Measurements from ENCODE around the gene FOXO4.

Gene FOXO4

GRCh38 chrX:71067089-71067488 is 28.6 kb upstream of the FOXO4 start:
- no peak for TF ChIP-seq BHLHE40 (IDR thresholded peaks at IDR 0.05; ENCODE audit: borderline replicate concordance)
- no peak for TF ChIP-seq ARNT (IDR thresholded peaks at IDR 0.05)
- no peak for TF ChIP-seq CTBP1 (IDR thresholded peaks at IDR 0.05; ENCODE audit: borderline replicate concordance)
- TF ChIP-seq SP1 (IDR thresholded peaks at IDR 0.05) = no peak
- no peak for TF ChIP-seq L3MBTL2 (conservative IDR thresholded peaks at IDR 0.05)
- no peak for TF ChIP-seq FOXK2 (IDR thresholded peaks at IDR 0.05)
- no peak for TF ChIP-seq FOXA1 (IDR thresholded peaks at IDR 0.05)
- TF ChIP-seq ZNF384 (IDR thresholded peaks at IDR 0.05) = no peak
- TF ChIP-seq ELF4 (IDR thresholded peaks at IDR 0.05) = no peak
- no peak for TF ChIP-seq HDGF (IDR thresholded peaks at IDR 0.05; ENCODE audit: borderline replicate concordance)
- no peak for TF ChIP-seq FOXM1 (IDR thresholded peaks at IDR 0.05; ENCODE audit: borderline replicate concordance)
- TF ChIP-seq, protein P1, sequence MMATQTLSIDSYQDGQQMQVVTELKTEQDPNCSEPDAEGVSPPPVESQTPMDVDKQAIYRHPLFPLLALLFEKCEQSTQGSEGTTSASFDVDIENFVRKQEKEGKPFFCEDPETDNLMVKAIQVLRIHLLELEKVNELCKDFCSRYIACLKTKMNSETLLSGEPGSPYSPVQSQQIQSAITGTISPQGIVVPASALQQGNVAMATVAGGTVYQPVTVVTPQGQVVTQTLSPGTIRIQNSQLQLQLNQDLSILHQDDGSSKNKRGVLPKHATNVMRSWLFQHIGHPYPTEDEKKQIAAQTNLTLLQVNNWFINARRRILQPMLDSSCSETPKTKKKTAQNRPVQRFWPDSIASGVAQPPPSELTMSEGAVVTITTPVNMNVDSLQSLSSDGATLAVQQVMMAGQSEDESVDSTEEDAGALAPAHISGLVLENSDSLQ (IDR thresholded peaks at IDR 0.05) = no peak
- TF ChIP-seq LEF1 (IDR thresholded peaks at IDR 0.05; ENCODE audit: borderline replicate concordance) = no peak
- no peak for TF ChIP-seq NFRKB (IDR thresholded peaks at IDR 0.05)
- no peak for TF ChIP-seq TARDBP (IDR thresholded peaks at IDR 0.05)
- no peak for TF ChIP-seq SUZ12 (IDR thresholded peaks at IDR 0.05)
- no peak for DNase-seq (ENCODE audit: extremely low spot score)
- ChIA-PET CTCF (no interaction called here), POLR2A (interaction anchor here (0.9 to 1.2 kb wide), 3 partner anchors 18 to 115 kb away, joined by 3 to 8 read pairs (median 3); partner anchors contain the start of gene MED12)

DNA sequence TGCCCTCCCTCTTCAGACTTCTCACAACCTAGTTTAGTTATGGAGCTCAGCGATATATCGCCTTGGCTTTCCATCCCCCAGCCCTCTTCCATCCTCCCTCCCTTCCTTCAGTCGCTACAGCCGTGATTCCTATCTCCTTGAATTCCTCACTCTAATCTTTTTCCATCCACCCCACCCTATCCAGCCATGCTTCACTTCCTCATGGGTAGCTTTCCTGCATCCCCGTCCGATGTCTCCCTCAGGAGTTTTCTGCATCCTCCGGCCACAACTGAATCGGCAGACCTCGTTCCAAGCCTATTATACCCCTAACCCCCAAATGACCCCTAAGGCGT is 28.0 kb upstream of the FOXO4 start:
- CTCF ChIA-PET = no interaction called here
- DNase-seq (ENCODE audit: extremely low spot score) = no peak
- TF ChIP-seq BHLHE40 (IDR thresholded peaks at IDR 0.05; ENCODE audit: borderline replicate concordance) (no peak), NFRKB (IDR thresholded peaks at IDR 0.05) (no peak), ARNT (IDR thresholded peaks at IDR 0.05) (no peak), HDGF (IDR thresholded peaks at IDR 0.05; ENCODE audit: borderline replicate concordance) (no peak), LEF1 (IDR thresholded peaks at IDR 0.05; ENCODE audit: borderline replicate concordance) (no peak)
- POLR2A ChIA-PET = interaction anchor here (0.9 to 1.2 kb wide), 4 partner anchors 9 to 114 kb away, joined by 3 to 8 read pairs (median 4); partner anchors contain the start of gene MED12

- ChIA-PET POLR2A (interaction anchor here (0.9 to 1.2 kb wide), 4 partner anchors 10 to 114 kb away, joined by 3 to 8 read pairs (median 4); partner anchors contain the start of gene MED12), CTCF (no interaction called here)
- TF ChIP-seq ARNT (IDR thresholded peaks at IDR 0.05) = peak; percentile 66
- peak; percentile 79 for TF ChIP-seq L3MBTL2 (conservative IDR thresholded peaks at IDR 0.05)
- peak; percentile 100 for TF ChIP-seq LEF1 (IDR thresholded peaks at IDR 0.05; ENCODE audit: borderline replicate concordance)
- no peak for TF ChIP-seq CTBP1 (IDR thresholded peaks at IDR 0.05; ENCODE audit: borderline replicate concordance)
- no peak for TF ChIP-seq FOXA1 (IDR thresholded peaks at IDR 0.05)
- TF ChIP-seq, protein P1 (IDR thresholded peaks at IDR 0.05) = peak; percentile 92
- TF ChIP-seq TARDBP (IDR thresholded peaks at IDR 0.05) = peak; percentile 94
- TF ChIP-seq FOXM1 (IDR thresholded peaks at IDR 0.05; ENCODE audit: borderline replicate concordance) = peak; percentile 87; the same call in 1 of the 2 replicates
- peak; percentile 84 for DNase-seq (ENCODE audit: extremely low spot score)
These were observed 27.4 kb upstream of the FOXO4 start, which contains the start of gene SNX12 for GRCh38 chrX:71068044-71068918. SNX12 (minus strand) TSS chrX:71068334; CDS start chrX:71068306, 28 bp downstream.

GRCh38 chrX:71070531-71070930 is 25.1 kb upstream of the FOXO4 start:
- CTCF ChIA-PET = no interaction called here

GRCh38 chrX:71081330-71082123 is 14.1 kb upstream of the FOXO4 start:
- CTCF ChIA-PET = no interaction called here
- POLR2A ChIA-PET = no interaction called here
- TF ChIP-seq, protein P1 (IDR thresholded peaks at IDR 0.05) = peak; percentile 86
- no peak for TF ChIP-seq HDGF (IDR thresholded peaks at IDR 0.05; ENCODE audit: borderline replicate concordance)
- no peak for TF ChIP-seq TARDBP (IDR thresholded peaks at IDR 0.05)
- TF ChIP-seq L3MBTL2 (conservative IDR thresholded peaks at IDR 0.05) = no peak
- no peak for DNase-seq (ENCODE audit: extremely low spot score)

More at GRCh38 chrX:71070531-71070930, 25.1 kb upstream of the FOXO4 start:
- DNase-seq (ENCODE audit: extremely low spot score) = no peak
- POLR2A ChIA-PET = no interaction called here
- TF ChIP-seq BHLHE40 (IDR thresholded peaks at IDR 0.05; ENCODE audit: borderline replicate concordance) = no peak
- no peak for TF ChIP-seq LEF1 (IDR thresholded peaks at IDR 0.05; ENCODE audit: borderline replicate concordance)

- CTCF ChIA-PET = interaction anchor here (0.6 kb wide), 2 partner anchors 10 to 52 kb away, joined by 3 to 6 read pairs; no protein-coding TSS in a partner anchor
- POLR2A ChIA-PET = no interaction called here
- DNase-seq (ENCODE audit: extremely low spot score) = no peak
- TF ChIP-seq FOXM1 (IDR thresholded peaks at IDR 0.05; ENCODE audit: borderline replicate concordance) = no peak
These were observed 13.5 kb upstream of the FOXO4 start for GRCh38 chrX:71082124-71082647.
